ENCODE results near the gene ALMS1.
"Not testable (repeated sequence)": the region's sequence is repeated elsewhere in the genome, so short reads cannot be mapped to it uniquely, and the experiment has no call there.

DNA sequence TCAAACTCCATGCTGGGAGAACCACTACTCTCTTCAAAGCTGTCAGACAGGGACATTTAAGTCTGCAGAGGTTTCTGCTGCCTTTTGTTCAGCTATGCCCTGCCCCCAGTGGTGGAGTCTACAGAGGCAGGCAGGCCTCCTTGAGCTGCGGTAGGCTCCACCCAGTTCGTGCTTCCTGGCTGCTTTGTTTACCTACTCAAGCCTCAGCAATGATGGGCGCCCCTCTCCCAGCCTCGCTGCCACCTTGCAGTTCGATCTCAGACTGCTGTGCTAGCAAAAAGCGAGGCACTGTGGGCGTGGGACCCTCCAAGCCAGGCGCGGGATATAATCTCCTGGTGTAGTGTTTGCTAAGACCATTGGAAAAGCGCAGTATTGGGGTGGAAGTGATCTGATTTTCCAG is 262.1 kb downstream of the ALMS1 start:
- not testable (repeated sequence) for TF ChIP-seq NFRKB (IDR thresholded peaks at IDR 0.05); HDGF (IDR thresholded peaks at IDR 0.05; ENCODE audit: borderline replicate concordance); SUZ12 (IDR thresholded peaks at IDR 0.05); ELF4 (IDR thresholded peaks at IDR 0.05); TARDBP (IDR thresholded peaks at IDR 0.05); SP1 (IDR thresholded peaks at IDR 0.05); FOXK2 (IDR thresholded peaks at IDR 0.05); LEF1 (IDR thresholded peaks at IDR 0.05; ENCODE audit: borderline replicate concordance); FOXM1 (IDR thresholded peaks at IDR 0.05; ENCODE audit: borderline replicate concordance); FOXA1 (IDR thresholded peaks at IDR 0.05); BHLHE40 (IDR thresholded peaks at IDR 0.05; ENCODE audit: borderline replicate concordance); ZNF384 (IDR thresholded peaks at IDR 0.05)
- TF ChIP-seq, protein P1, sequence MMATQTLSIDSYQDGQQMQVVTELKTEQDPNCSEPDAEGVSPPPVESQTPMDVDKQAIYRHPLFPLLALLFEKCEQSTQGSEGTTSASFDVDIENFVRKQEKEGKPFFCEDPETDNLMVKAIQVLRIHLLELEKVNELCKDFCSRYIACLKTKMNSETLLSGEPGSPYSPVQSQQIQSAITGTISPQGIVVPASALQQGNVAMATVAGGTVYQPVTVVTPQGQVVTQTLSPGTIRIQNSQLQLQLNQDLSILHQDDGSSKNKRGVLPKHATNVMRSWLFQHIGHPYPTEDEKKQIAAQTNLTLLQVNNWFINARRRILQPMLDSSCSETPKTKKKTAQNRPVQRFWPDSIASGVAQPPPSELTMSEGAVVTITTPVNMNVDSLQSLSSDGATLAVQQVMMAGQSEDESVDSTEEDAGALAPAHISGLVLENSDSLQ (IDR thresholded peaks at IDR 0.05), result not testable (repeated sequence)
